Measurements from ENCODE around the gene DCAF11.

DNA sequence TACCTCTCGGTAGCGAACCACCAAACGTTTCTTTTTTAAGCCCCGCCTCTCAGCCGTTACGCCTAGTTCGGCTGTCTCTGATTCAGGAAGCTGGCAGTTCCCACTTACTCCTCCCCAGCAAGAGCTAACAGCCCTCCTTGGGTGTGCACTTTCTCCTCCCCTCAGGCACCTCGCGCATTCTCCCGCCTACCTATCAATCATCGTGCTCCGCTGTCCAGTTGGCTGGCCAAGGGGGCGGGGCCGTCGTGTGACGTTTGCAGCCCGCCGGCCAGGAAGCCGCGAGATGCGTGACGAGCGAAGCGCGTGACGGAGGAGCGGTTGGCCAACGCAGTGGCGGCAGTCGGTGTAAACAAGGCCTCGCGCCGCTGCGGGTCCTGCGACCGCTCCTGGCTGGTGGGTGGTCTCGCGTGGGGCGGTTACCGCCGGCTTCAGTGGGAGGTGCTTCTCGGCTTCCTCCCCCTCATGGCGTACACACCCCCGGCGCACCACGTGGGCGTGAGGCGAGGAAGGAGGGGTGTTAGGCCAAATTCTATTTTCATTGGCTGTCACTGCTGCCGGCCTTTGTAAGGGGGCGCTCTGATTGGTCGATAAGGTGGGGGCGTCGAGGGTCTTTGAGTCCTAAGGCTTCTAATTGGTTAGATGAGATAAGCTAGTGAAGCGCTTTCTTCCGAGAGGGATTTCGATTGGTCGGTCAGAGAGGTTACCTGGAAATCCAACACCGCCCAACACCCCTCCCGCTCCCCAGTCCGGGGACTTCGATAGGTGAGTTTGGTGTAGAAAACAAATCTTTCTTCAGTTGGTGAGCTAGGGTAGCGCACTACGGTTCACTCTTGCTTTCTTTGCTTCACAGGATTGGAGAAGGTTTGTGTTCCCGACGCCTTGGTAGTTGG is at the start of gene DCAF11, which contains the start of gene NRL:
- TF ChIP-seq PBX3 (CRISPR knock-in tag; IDR thresholded peaks at IDR 0.05) (peak; percentile 92; the same call in 1 of the 2 replicates), ZNF510 (tag by site-specific recombination; IDR thresholded peaks at IDR 0.05; ENCODE audit: insufficient replicate concordance) (no peak), ZBTB8A (tag by site-specific recombination; IDR thresholded peaks at IDR 0.05) (peak; percentile 33), ZNF660 (tag by site-specific recombination; IDR thresholded peaks at IDR 0.05) (no peak), CTCF (tag by site-specific recombination; IDR thresholded peaks at IDR 0.05) (no peak), RBAK (tag by site-specific recombination; IDR thresholded peaks at IDR 0.05) (no peak), FEZF1 (tag by site-specific recombination; IDR thresholded peaks at IDR 0.05) (peak; percentile 75), ZBTB48 (tag by site-specific recombination; IDR thresholded peaks at IDR 0.05) (no peak; the same call in 1 of the 2 replicates), ZNF837 (tag by site-specific recombination; IDR thresholded peaks at IDR 0.05) (no peak), ZNF157 (tag by site-specific recombination; IDR thresholded peaks at IDR 0.05) (no peak)
- TF ChIP-seq, protein P1, sequence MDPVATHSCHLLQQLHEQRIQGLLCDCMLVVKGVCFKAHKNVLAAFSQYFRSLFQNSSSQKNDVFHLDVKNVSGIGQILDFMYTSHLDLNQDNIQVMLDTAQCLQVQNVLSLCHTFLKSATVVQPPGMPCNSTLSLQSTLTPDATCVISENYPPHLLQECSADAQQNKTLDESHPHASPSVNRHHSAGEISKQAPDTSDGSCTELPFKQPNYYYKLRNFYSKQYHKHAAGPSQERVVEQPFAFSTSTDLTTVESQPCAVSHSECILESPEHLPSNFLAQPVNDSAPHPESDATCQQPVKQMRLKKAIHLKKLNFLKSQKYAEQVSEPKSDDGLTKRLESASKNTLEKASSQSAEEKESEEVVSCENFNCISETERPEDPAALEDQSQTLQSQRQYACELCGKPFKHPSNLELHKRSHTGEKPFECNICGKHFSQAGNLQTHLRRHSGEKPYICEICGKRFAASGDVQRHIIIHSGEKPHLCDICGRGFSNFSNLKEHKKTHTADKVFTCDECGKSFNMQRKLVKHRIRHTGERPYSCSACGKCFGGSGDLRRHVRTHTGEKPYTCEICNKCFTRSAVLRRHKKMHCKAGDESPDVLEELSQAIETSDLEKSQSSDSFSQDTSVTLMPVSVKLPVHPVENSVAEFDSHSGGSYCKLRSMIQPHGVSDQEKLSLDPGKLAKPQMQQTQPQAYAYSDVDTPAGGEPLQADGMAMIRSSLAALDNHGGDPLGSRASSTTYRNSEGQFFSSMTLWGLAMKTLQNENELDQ (tag by site-specific recombination; IDR thresholded peaks at IDR 0.05; ENCODE audit: low read depth) = no peak
- TF ChIP-seq, protein P2, sequence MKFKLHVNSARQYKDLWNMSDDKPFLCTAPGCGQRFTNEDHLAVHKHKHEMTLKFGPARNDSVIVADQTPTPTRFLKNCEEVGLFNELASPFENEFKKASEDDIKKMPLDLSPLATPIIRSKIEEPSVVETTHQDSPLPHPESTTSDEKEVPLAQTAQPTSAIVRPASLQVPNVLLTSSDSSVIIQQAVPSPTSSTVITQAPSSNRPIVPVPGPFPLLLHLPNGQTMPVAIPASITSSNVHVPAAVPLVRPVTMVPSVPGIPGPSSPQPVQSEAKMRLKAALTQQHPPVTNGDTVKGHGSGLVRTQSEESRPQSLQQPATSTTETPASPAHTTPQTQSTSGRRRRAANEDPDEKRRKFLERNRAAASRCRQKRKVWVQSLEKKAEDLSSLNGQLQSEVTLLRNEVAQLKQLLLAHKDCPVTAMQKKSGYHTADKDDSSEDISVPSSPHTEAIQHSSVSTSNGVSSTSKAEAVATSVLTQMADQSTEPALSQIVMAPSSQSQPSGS (tag by site-specific recombination; IDR thresholded peaks at IDR 0.05; ENCODE audit: low read depth) = no peak
